OCI-LY3 (cell line): ENCODE measurements around the gene ACOX1.

ENCODE experiments used
- H2AFZ ChIP-seq: fragments of 200-600, 300-600 bp; shearing (Covaris generic); 2 replicates; pipeline ENCODE4 v1.6.0; 2014; ENCODE audit warnings: antibody characterized with exemption, low read depth, low read length
- H3K27ac ChIP-seq: fragments of 200-600, 300-600 bp; sonication (generic); 2 replicates; pipeline ENCODE4 v1.5.1; 2014; ENCODE audit warnings: mild to moderate bottlenecking, low read length, moderate library complexity, mixed read lengths
- H3K27me3 ChIP-seq: fragments of 200-600, 300-600 bp; sonication (generic); 2 replicates; pipeline ENCODE4 v1.6.1; 2014; ENCODE audit warnings: low read depth, low read length, mixed read lengths
- H3K36me3 ChIP-seq: fragments of 200-600, 300-600 bp; sonication (generic); replicated peaks from 2 replicates; pipeline ENCODE3; 2014; ENCODE audit warnings: low read depth, low read length, mixed read lengths
- H3K4me1 ChIP-seq: fragments of 300-600, 200-600 bp; sonication (generic); 2 replicates; pipeline ENCODE4 v1.6.1; 2014; ENCODE audit warnings: low read length, mixed read lengths
- H3K4me2 ChIP-seq: fragments of 200-600, 300-600 bp; sonication (generic); 2 replicates; pipeline ENCODE4 v1.6.1; 2014; ENCODE audit warnings: low read length, mixed read lengths
- H3K4me3 ChIP-seq: fragments of 300-600, 200-600 bp; sonication (generic); 2 replicates; pipeline ENCODE4 v1.5.1; 2014; ENCODE audit warnings: antibody characterized with exemption, mild to moderate bottlenecking, low read length, moderate library complexity
- H3K79me2 ChIP-seq: fragments of 300-600, 200-600 bp; shearing (Covaris generic); 2 replicates; pipeline ENCODE4 v1.6.1; 2014; ENCODE audit warnings: mild to moderate bottlenecking, low read length, mixed read lengths
- H3K9ac ChIP-seq: fragments of 300-600, 200-600 bp; shearing (Covaris generic); 2 replicates; pipeline ENCODE4 v1.6.0; 2014; ENCODE audit warnings: mild to moderate bottlenecking, low read length, moderate library complexity
- H3K9me3 ChIP-seq: fragments of 200-600, 300-600 bp; shearing (Covaris generic); 2 replicates; pipeline ENCODE4 v1.6.1; 2014; ENCODE audit warnings: low read length, mixed read lengths; ENCODE audit not compliant: insufficient read depth
- H4K20me1 ChIP-seq: fragments of 200-600, 300-600 bp; sonication (generic); 2 replicates; pipeline ENCODE4 v1.6.1; 2016; ENCODE audit warnings: low read length, mixed read lengths; ENCODE audit not compliant: insufficient read depth
- EZH2phosphoT487 ChIP-seq: fragments of 200-600 bp; shearing (Covaris generic); IDR thresholded peaks from 2 replicates; pipeline ENCODE4 v1.6.1; 2018; ENCODE audit warnings: antibody characterized with exemption, mixed run types, low read depth
- TF ChIP-seq, protein P1 (sequence below): fragments of 200-600, 300-600 bp; sonication (generic); IDR thresholded peaks from 2 replicates; pipeline ENCODE4 v1.5.1; 2014; ENCODE audit warnings: antibody characterized with exemption, low read length, low read depth

The ACOX1 gene

GRCh38 chr17:76019833-76020467, 41.0 kb upstream of the ACOX1 start:
- H2AFZ ChIP-seq = no peak overlapping the region
- H4K20me1 ChIP-seq = no peaks in the 10 kb centered on the region
- no peak overlapping the region for H3K27ac ChIP-seq
- no peaks in the 10 kb centered on the region for H3K36me3 ChIP-seq
- TF ChIP-seq, protein P1, sequence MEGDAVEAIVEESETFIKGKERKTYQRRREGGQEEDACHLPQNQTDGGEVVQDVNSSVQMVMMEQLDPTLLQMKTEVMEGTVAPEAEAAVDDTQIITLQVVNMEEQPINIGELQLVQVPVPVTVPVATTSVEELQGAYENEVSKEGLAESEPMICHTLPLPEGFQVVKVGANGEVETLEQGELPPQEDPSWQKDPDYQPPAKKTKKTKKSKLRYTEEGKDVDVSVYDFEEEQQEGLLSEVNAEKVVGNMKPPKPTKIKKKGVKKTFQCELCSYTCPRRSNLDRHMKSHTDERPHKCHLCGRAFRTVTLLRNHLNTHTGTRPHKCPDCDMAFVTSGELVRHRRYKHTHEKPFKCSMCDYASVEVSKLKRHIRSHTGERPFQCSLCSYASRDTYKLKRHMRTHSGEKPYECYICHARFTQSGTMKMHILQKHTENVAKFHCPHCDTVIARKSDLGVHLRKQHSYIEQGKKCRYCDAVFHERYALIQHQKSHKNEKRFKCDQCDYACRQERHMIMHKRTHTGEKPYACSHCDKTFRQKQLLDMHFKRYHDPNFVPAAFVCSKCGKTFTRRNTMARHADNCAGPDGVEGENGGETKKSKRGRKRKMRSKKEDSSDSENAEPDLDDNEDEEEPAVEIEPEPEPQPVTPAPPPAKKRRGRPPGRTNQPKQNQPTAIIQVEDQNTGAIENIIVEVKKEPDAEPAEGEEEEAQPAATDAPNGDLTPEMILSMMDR = no peak
- no peak overlapping the region for H3K4me3 ChIP-seq
- H3K79me2 ChIP-seq = no peaks in the 10 kb centered on the region
- no peaks in the 10 kb centered on the region for H3K4me1 ChIP-seq
- H3K27me3 ChIP-seq = no peaks in the 10 kb centered on the region
- no peak overlapping the region for H3K4me2 ChIP-seq
- H3K9ac ChIP-seq = no peak overlapping the region
- no peaks in the 10 kb centered on the region for H3K9me3 ChIP-seq

GRCh38 chr17:76018801-76019200, 39.8 kb upstream of the ACOX1 start:
- Histone ChIP-seq H3K36me3 (no peaks in the 10 kb centered on the region), H3K4me3 (no peak overlapping the region), H3K9ac (no peak overlapping the region), H3K9me3 (no peaks in the 10 kb centered on the region), H3K27me3 (no peaks in the 10 kb centered on the region), H3K27ac (no peak overlapping the region), H4K20me1 (no peaks in the 10 kb centered on the region), H3K4me2 (no peak overlapping the region), H3K79me2 (no peaks in the 10 kb centered on the region), H3K4me1 (peaks cover 7% of the 10 kb centered on the region; the same call in 1 of the 2 replicates), H2AFZ (no peak overlapping the region)
- TF ChIP-seq, protein P1 = no peak
- no peak for TF ChIP-seq EZH2phosphoT487

- Histone ChIP-seq H3K4me3 (no peak overlapping the region), H3K27me3 (no peaks in the 10 kb centered on the region), H3K4me2 (no peak overlapping the region), H3K9me3 (no peaks in the 10 kb centered on the region), H3K4me1 (peaks cover 7% of the 10 kb centered on the region; the same call in 1 of the 2 replicates), H3K9ac (no peak overlapping the region), H2AFZ (no peak overlapping the region), H3K79me2 (no peaks in the 10 kb centered on the region), H4K20me1 (no peaks in the 10 kb centered on the region), H3K27ac (no peak overlapping the region), H3K36me3 (no peaks in the 10 kb centered on the region)
- TF ChIP-seq, protein P1 = no peak
- no peak for TF ChIP-seq EZH2phosphoT487
Measured at GRCh38 chr17:76018340-76018680, 39.3 kb upstream of the ACOX1 start.

DNA sequence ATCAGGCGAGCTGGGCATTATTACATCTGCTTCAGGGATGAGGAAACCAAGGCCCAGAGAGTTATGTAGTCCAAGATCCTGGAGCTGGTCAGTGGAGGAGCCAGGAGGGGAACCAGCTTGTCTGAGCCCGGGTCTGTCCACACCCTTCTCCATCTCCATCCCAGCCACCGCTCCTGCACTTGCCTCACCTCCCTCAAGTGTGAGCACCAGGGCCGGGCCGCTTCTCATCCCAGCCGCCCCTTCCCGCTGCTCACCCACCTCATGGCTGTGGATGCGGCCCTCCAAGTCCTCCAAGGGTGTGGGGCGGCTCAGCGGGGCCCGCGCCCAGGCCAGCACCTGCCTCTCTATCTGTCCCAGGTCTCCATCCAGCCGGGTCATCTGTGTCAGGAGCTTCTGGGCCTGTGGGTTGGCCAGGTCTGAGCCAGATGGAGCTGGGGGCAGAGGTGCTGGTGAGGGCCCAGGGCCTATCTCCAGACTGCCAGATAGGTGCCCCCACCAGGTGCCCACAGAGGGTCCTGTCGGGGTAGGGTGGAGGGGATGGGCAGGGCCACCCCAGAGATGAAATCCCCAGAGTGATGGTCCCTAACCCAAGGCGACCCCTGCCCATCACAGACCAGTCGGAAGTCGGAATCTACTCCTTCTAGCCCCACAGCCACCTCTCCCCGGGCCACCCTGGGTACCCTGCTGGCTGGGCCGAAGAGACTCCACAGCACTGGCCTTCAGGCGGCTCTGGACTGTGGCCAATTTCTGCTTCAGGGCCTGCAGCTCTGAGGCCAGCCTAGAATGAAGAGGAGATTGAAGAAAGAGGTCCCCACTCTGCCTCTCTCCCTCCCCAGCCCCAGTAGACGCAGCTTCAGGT, 38.7 kb upstream of the ACOX1 start:
- H2AFZ ChIP-seq = no peak overlapping the region
- no peaks in the 10 kb centered on the region for H3K27me3 ChIP-seq
- no peaks in the 10 kb centered on the region for H3K79me2 ChIP-seq
- no peaks in the 10 kb centered on the region for H3K9me3 ChIP-seq
- H4K20me1 ChIP-seq = no peaks in the 10 kb centered on the region
- no peaks in the 10 kb centered on the region for H3K36me3 ChIP-seq
- H3K9ac ChIP-seq = no peak overlapping the region
- H3K4me2 ChIP-seq = no peak overlapping the region
- TF ChIP-seq, protein P1 = no peak
- no peak for TF ChIP-seq EZH2phosphoT487
- H3K4me3 ChIP-seq = no peak overlapping the region
- H3K27ac ChIP-seq = no peak overlapping the region
- peaks cover 7% of the 10 kb centered on the region; the same call in 1 of the 2 replicates for H3K4me1 ChIP-seq
